Tibial artery (tissue), 4 donors: ENCODE results near the gene VAMP7.
"Not testable (repeated sequence)": the region's sequence is repeated elsewhere in the genome, so short reads cannot be mapped to it uniquely, and the experiment has no call there.

Source experiments
- DNase-seq, 2 donors: peaks; one replicate each; pipeline ENCODE4 v3.0.0-alpha.2; 2019
- H3K27ac ChIP-seq, 2 donors: fragments of 200-600 bp; sonication (generic) in 1 of 2; 1 replicate in 1 of 2; 2 replicates in 1 of 2; pipeline ENCODE4 v1.5.1; 2018 to 2019; ENCODE audit warnings: mild to moderate bottlenecking in 1 of 2
- H3K27me3 ChIP-seq, 2 donors: fragments of 200-600 bp; sonication (generic) in 1 of 2; one replicate each; pipeline versions ENCODE4 v1.5.1 to v1.6.0; 2016 to 2019
- H3K36me3 ChIP-seq, 3 donors: fragments of 200-600 bp; sonication (generic) in 2 of 3; one replicate each; pipeline ENCODE4 v1.5.1; 2016 to 2019; ENCODE audit warnings: mild to moderate bottlenecking in 2 of 3
- H3K4me1 ChIP-seq, 4 donors: fragments of 200-600 bp; sonication (generic) in 2 of 4; 1 replicate in 3 of 4; 2 replicates in 1 of 4; pipeline ENCODE4 v1.5.1; 2016 to 2019
- H3K4me3 ChIP-seq, 2 donors: fragments of 200-600 bp; sonication (generic) in 1 of 2; 1 replicate in 1 of 2; 2 replicates in 1 of 2; pipeline ENCODE4 v1.5.1; 2018 to 2019; ENCODE audit warnings: mild to moderate bottlenecking in 2 of 2
- H3K9me3 ChIP-seq, 3 donors: fragments of 200-600 bp; sonication (generic) in 1 of 3; one replicate each; pipeline ENCODE4 v1.5.1; 2016 to 2019
- CTCF ChIP-seq, 2 experiments: fragments of 200-600 bp in 1 of 2; fragments of 450-650 bp in 1 of 2; IDR thresholded peaks; one replicate each; pipeline ENCODE4 v1.5.1; 2017 to 2019; ENCODE audit warnings: antibody characterized with exemption in 2 of 2, mild to moderate bottlenecking in 1 of 2, moderate library complexity in 1 of 2
- intact Hi-C: fragments of 100-400 bp; cut with DNase I; formaldehyde crosslinking; loops from one replicate; pipeline ENCODE4 v1.15.0; 2023; ENCODE audit warnings: low total_unique reads

The VAMP7 gene

GRCh38 chrX:155966876-155967275, 85.7 kb downstream of the VAMP7 start:
- no peaks in the 10 kb centered on the region for H3K4me1 ChIP-seq
- no peak overlapping the region for H3K4me3 ChIP-seq
- no peaks in the 10 kb centered on the region for H3K27me3 ChIP-seq
- H3K9me3 ChIP-seq = peaks cover 0 to 4% (median 0%) of the 10 kb centered on the region in 3 donors
- no peak overlapping the region for H3K27ac ChIP-seq
- no peaks in the 10 kb centered on the region for H3K36me3 ChIP-seq
- intact Hi-C loops = no loop called here
- no peak for TF ChIP-seq CTCF (IDR thresholded peaks at IDR 0.05)
- DNase-seq = no peak

- Histone ChIP-seq H3K27me3 (no peaks in the 10 kb centered on the region), H3K4me3 (no peak overlapping the region)
Observed at GRCh38 chrX:155967653-155968325, 86.6 kb downstream of the VAMP7 start.

GRCh38 chrX:155968326-155968661, 87.1 kb downstream of the VAMP7 start:
- no peaks in the 10 kb centered on the region for H3K36me3 ChIP-seq
- peaks cover 0 to 4% (median 0%) of the 10 kb centered on the region in 3 donors for H3K9me3 ChIP-seq
- DNase-seq = no peak
- no peaks in the 10 kb centered on the region for H3K4me1 ChIP-seq
- H3K4me3 ChIP-seq = no peak overlapping the region
- intact Hi-C loops = no loop called here
- TF ChIP-seq CTCF (IDR thresholded peaks at IDR 0.05) = no peak
- H3K27ac ChIP-seq = no peak overlapping the region
- no peaks in the 10 kb centered on the region for H3K27me3 ChIP-seq

More at GRCh38 chrX:155967653-155968325, 86.6 kb downstream of the VAMP7 start:
- Histone ChIP-seq H3K4me1 (no peaks in the 10 kb centered on the region), H3K36me3 (no peaks in the 10 kb centered on the region), H3K27ac (no peak overlapping the region), H3K9me3 (peaks cover 0 to 4% (median 0%) of the 10 kb centered on the region in 3 donors)
- intact Hi-C loops = no loop called here
- no peak for DNase-seq
- no peak for TF ChIP-seq CTCF (IDR thresholded peaks at IDR 0.05)

- no peak for DNase-seq
- H3K27ac ChIP-seq = no peak overlapping the region
Observed at GRCh38 chrX:155968791-155969190, 87.6 kb downstream of the VAMP7 start.

GRCh38 chrX:155971658-155972057, 90.5 kb downstream of the VAMP7 start:
- DNase-seq, intact Hi-C loops, H3K27me3 ChIP-seq, H3K4me3 ChIP-seq, H3K27ac ChIP-seq, H3K4me1 ChIP-seq, H3K9me3 ChIP-seq, H3K36me3 ChIP-seq: not testable (repeated sequence)

More at GRCh38 chrX:155968791-155969190, 87.6 kb downstream of the VAMP7 start:
- H3K4me1 ChIP-seq = no peaks in the 10 kb centered on the region
- intact Hi-C loops = no loop called here
- H3K36me3 ChIP-seq = no peaks in the 10 kb centered on the region
- no peak for TF ChIP-seq CTCF (IDR thresholded peaks at IDR 0.05)
- no peaks in the 10 kb centered on the region for H3K27me3 ChIP-seq
- no peak overlapping the region for H3K4me3 ChIP-seq
- peaks cover 0 to 4% (median 0%) of the 10 kb centered on the region in 3 donors for H3K9me3 ChIP-seq

GRCh38 chrX:155972241-155972640, 91.1 kb downstream of the VAMP7 start:
- H3K9me3 ChIP-seq, intact Hi-C loops, H3K27me3 ChIP-seq, DNase-seq, H3K27ac ChIP-seq, H3K4me1 ChIP-seq, H3K36me3 ChIP-seq, H3K4me3 ChIP-seq: not testable (repeated sequence)

- Histone ChIP-seq H3K27ac (no peak overlapping the region), H3K27me3 (no peaks in the 10 kb centered on the region), H3K4me3 (no peak overlapping the region), H3K9me3 (peaks cover 0 to 19% (median 16%) of the 10 kb centered on the region in 3 donors), H3K4me1 (no peaks in the 10 kb centered on the region), H3K36me3 (no peaks in the 10 kb centered on the region)
- TF ChIP-seq CTCF (IDR thresholded peaks at IDR 0.05) = no peak
- intact Hi-C loops = no loop called here
- no peak for DNase-seq
Observed at GRCh38 chrX:155983326-155983725, 102.2 kb downstream of the VAMP7 start.
